ENCODE measurements around the gene DAPK1. TPM values are rescaled to one million over a fixed set of nuclear protein-coding genes. Genes with fewer than 3 reads are reported as not detected.
A peak's percentile ranks its signal among the peaks of the same experiment; 100 is the strongest.

Gene DAPK1
- polyA plus RNA-seq, 2 of the 4 experiments (the other 2 are of a cell fraction): 55.2 to 67.2 TPM

- POLR2A ChIA-PET: no interaction called here
- CTCF ChIA-PET: interaction anchor here (0.9 to 3.1 kb wide), 6 partner anchors 9 to 346 kb away, joined by 3 to 8 read pairs (median 5); no protein-coding TSS in a partner anchor
- peak in 1 of 2 experiments; percentile 23; a peak in 2 of 6 replicates for ATAC-seq
- WGBS (ENCODE audit: missing lambda C conversion rate): 98% methylated on average over 3 of the region's 3 CpGs
- no peak for FAIRE-seq
- Histone ChIP-seq H3K4me3 (no peak overlapping the region), H3K27ac (no peak overlapping the region), H3K4me2 (no peak overlapping the region), H3K9me3 (peaks cover 19% of the 10 kb centered on the region), H3K4me1 (peaks cover 19% of the 10 kb centered on the region)
- TF ChIP-seq RAD21 (conservative IDR thresholded peaks at IDR 0.05 in 1 of 2, IDR thresholded peaks at IDR 0.05 in 1 of 2): peak in 1 of 2 experiments; percentile 48; a peak in 2 of 5 replicates
- no peak for TF ChIP-seq RNF2 (IDR thresholded peaks at IDR 0.05; ENCODE audit: borderline replicate concordance, low read depth)
- no peak for TF ChIP-seq CHD4 (IDR thresholded peaks at IDR 0.05; ENCODE audit: borderline replicate concordance)
- TF ChIP-seq CTCF (IDR thresholded peaks at IDR 0.05): peak; percentile 23; the same call in 2 of the 3 replicates
- no peak for TF ChIP-seq JUNB (IDR thresholded peaks at IDR 0.05)
- DNase-seq (ENCODE audit: low read depth in 1 of 2, low spot score in 1 of 2): peak; percentile 51 to 73
Observed at GRCh38 chr9:87667164-87667738, 169.6 kb downstream of the DAPK1 start.

- DNase-seq (ENCODE audit: low read depth in 1 of 2, low spot score in 1 of 2): no peak
- H3K4me3 ChIP-seq: no peak overlapping the region
- no peak for ATAC-seq
- ChIA-PET POLR2A (no interaction called here), CTCF (interaction anchor here (0.9 to 3.1 kb wide), 5 partner anchors 8 to 331 kb away, joined by 3 to 8 read pairs (median 5); no protein-coding TSS in a partner anchor)
- no peak overlapping the region for H3K27ac ChIP-seq
- WGBS (ENCODE audit: missing lambda C conversion rate): 93% methylated on average over 8 of the region's 8 CpGs
- no peak for FAIRE-seq
- no peak overlapping the region for H3K4me2 ChIP-seq
- H3K4me1 ChIP-seq: peaks cover 9% of the 10 kb centered on the region
- H3K9me3 ChIP-seq: peaks cover 19% of the 10 kb centered on the region
- TF ChIP-seq HDAC2 (IDR thresholded peaks at IDR 0.05): no peak
Observed at GRCh38 chr9:87668222-87668621, 170.6 kb downstream of the DAPK1 start.

GRCh38 chr9:87668722-87669121 lies 171.1 kb downstream of the DAPK1 start:
- CTCF ChIA-PET: interaction anchor here (0.9 to 3.1 kb wide), 4 partner anchors 10 to 331 kb away, joined by 3 to 8 read pairs (median 6); no protein-coding TSS in a partner anchor
- POLR2A ChIA-PET: no interaction called here
- 87% methylated on average over 4 of the region's 4 CpGs for WGBS (ENCODE audit: missing lambda C conversion rate)

More at GRCh38 chr9:87668722-87669121, 171.1 kb downstream of the DAPK1 start:
- Histone ChIP-seq H3K4me3 (no peak overlapping the region), H3K27ac (no peak overlapping the region), H3K9me3 (peaks cover 19% of the 10 kb centered on the region), H3K4me1 (peaks cover 7% of the 10 kb centered on the region; the same call in 2 of the 3 replicates), H3K4me2 (no peak overlapping the region)
- DNase-seq (ENCODE audit: low read depth in 1 of 2, low spot score in 1 of 2) (no peak), ATAC-seq (no peak), FAIRE-seq (no peak)
- TF ChIP-seq CTCF (IDR thresholded peaks at IDR 0.05) (no peak), ELK1 (IDR thresholded peaks at IDR 0.05; ENCODE audit: low read depth, low read length) (no peak), EP300 (IDR thresholded peaks at IDR 0.05) (no peak), CHD4 (IDR thresholded peaks at IDR 0.05; ENCODE audit: borderline replicate concordance) (no peak), EHF (CRISPR knock-in tag; IDR thresholded peaks at IDR 0.05) (no peak), CBX8 (IDR thresholded peaks at IDR 0.05) (no peak), KDM5A (IDR thresholded peaks at IDR 0.05) (no peak), NPAS2 (CRISPR knock-in tag; IDR thresholded peaks at IDR 0.05; ENCODE audit: borderline replicate concordance) (no peak), HES2 (IDR thresholded peaks at IDR 0.05) (no peak), FOSB (CRISPR knock-in tag; IDR thresholded peaks at IDR 0.05) (no peak), NR3C1 (IDR thresholded peaks at IDR 0.05) (no peak), RAD21 (conservative IDR thresholded peaks at IDR 0.05 in 1 of 2, IDR thresholded peaks at IDR 0.05 in 1 of 2) (no peak), MAFK (IDR thresholded peaks at IDR 0.05; ENCODE audit: partially characterized antibody) (no peak), POLR2A (IDR thresholded peaks at IDR 0.05; ENCODE audit: low read length) (no peak), E2F6 (IDR thresholded peaks at IDR 0.05; ENCODE audit: borderline replicate concordance, low read depth) (no peak), SMC3 (IDR thresholded peaks at IDR 0.05) (no peak), SREBF2 (IDR thresholded peaks at IDR 0.05) (no peak), JUN (IDR thresholded peaks at IDR 0.05) (no peak)

Measured in A549 (cell line).